ENCODE results near the gene PRND. TPM values are rescaled to one million over a fixed set of nuclear protein-coding genes. Genes with fewer than 3 reads are reported as not detected.
"Not testable (repeated sequence)": the region's sequence is repeated elsewhere in the genome, so short reads cannot be mapped to it uniquely, and the experiment has no call there.

Gene PRND
- polyA plus RNA-seq, 2 donors: not detected

DNA sequence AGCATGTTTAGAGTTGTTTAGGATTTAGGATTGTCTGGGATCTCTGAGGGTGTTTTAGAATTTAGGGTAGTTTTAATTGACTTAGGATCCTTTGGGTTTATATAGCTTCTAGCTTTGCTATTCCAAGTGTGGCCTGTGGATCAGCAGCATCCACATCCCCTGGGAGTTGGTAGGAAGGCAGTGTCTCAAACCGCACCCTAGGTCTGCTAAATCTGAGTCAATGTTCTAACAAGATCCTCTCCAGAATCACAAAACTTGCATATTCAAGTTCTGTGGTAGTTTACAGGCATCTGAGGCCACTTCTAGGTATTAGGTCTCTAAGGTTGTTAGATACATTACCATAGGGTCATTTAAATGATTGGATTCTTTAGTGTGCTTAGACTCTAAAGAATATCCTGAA is 48.3 kb downstream of the PRND start:
- no peak overlapping the region for H3K27ac ChIP-seq (ENCODE audit: low read depth in 2 of 2, low read length in 1 of 2)
- no peaks in the 10 kb centered on the region for H3K4me1 ChIP-seq (ENCODE audit: control insufficient read depth in 2 of 2, insufficient read depth in 2 of 2, low read length in 1 of 2)
- H3K9me3 ChIP-seq (ENCODE audit: control insufficient read depth in 2 of 2, insufficient read depth in 1 of 2, low read depth in 1 of 2, low read length in 1 of 2): peaks cover 0 to 7% of the 10 kb centered on the region in 2 donors
- H3K36me3 ChIP-seq (ENCODE audit: control insufficient read depth in 2 of 2, insufficient read depth in 2 of 2, low read length in 1 of 2): no peaks in the 10 kb centered on the region
- WGBS, 2 donors: 83 to 100% methylated on average over 1 of the region's 1 CpG
- no peak overlapping the region for H3K4me3 ChIP-seq (ENCODE audit: low read depth in 1 of 2, low read length in 2 of 2)
- no peaks in the 10 kb centered on the region for H3K27me3 ChIP-seq (ENCODE audit: control insufficient read depth in 1 of 2, insufficient read depth in 2 of 2, low read length in 2 of 2)

- Histone ChIP-seq H3K4me1 (ENCODE audit: control insufficient read depth in 2 of 2, insufficient read depth in 2 of 2, low read length in 1 of 2) (no peaks in the 10 kb centered on the region), H3K36me3 (ENCODE audit: control insufficient read depth in 2 of 2, insufficient read depth in 2 of 2, low read length in 1 of 2) (no peaks in the 10 kb centered on the region), H3K4me3 (ENCODE audit: low read depth in 1 of 2, low read length in 2 of 2) (no peak overlapping the region), H3K9me3 (ENCODE audit: control insufficient read depth in 2 of 2, insufficient read depth in 1 of 2, low read depth in 1 of 2, low read length in 1 of 2) (peaks cover 0 to 7% of the 10 kb centered on the region in 2 donors), H3K27ac (ENCODE audit: low read depth in 2 of 2, low read length in 1 of 2) (no peak overlapping the region), H3K27me3 (ENCODE audit: control insufficient read depth in 1 of 2, insufficient read depth in 2 of 2, low read length in 2 of 2) (no peaks in the 10 kb centered on the region)
- WGBS, 2 donors: 72 to 86% methylated on average over 5 of the region's 5 CpGs
Measured at GRCh38 chr20:4771004-4771403, 49.3 kb downstream of the PRND start.

DNA sequence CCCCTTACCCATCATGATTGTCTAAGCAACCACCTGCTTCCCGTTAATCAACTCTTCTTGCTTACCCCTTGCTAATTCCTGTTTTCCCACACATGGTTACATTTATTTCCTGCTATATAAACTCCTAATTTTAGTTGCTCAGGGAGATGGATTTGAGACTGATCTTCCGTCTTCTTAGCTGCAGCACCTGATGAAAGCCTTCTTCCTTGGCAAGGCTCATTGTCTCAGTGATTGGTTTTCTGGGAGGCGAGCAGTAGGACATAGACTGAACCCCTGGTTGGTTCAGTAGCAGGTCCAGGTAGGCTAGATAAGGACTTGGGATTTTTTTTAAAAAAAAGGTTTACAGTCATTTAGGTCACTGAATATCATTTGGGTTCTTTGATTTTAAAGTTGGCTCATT is 50.4 kb downstream of the PRND start:
- H3K36me3 ChIP-seq (ENCODE audit: control insufficient read depth in 2 of 2, insufficient read depth in 2 of 2, low read length in 1 of 2): no peaks in the 10 kb centered on the region
- no peaks in the 10 kb centered on the region for H3K27me3 ChIP-seq (ENCODE audit: control insufficient read depth in 1 of 2, insufficient read depth in 2 of 2, low read length in 2 of 2)
- no peak overlapping the region for H3K4me3 ChIP-seq (ENCODE audit: low read depth in 1 of 2, low read length in 2 of 2)
- no peak overlapping the region for H3K27ac ChIP-seq (ENCODE audit: low read depth in 2 of 2, low read length in 1 of 2)
- H3K9me3 ChIP-seq (ENCODE audit: control insufficient read depth in 2 of 2, insufficient read depth in 1 of 2, low read depth in 1 of 2, low read length in 1 of 2): peaks cover 0 to 7% of the 10 kb centered on the region in 2 donors
- H3K4me1 ChIP-seq (ENCODE audit: control insufficient read depth in 2 of 2, insufficient read depth in 2 of 2, low read length in 1 of 2): no peaks in the 10 kb centered on the region
- 92% methylated on average over 3 of the region's 3 CpGs for WGBS, 2 donors

DNA sequence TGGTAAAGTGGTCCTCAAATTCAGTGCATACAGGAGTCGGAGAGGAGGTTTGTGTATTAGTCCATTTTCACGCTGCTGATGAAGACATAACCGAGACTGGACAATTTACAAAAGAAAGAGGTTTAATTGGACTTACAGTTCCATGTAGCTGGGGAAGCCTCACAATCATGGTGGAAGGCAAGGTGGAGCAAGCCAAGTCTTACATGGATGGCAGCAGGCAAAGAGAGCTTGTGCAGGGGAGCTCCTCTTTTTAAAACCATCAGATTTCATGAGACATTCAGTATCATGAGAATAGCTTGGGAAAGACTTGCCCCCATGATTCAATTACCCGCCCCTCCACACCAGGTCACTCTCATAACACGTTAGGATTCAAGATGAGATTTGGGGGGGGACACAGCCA is 51.3 kb downstream of the PRND start:
- H3K27ac ChIP-seq (ENCODE audit: low read depth in 2 of 2, low read length in 1 of 2); H3K27me3 ChIP-seq (ENCODE audit: control insufficient read depth in 1 of 2, insufficient read depth in 2 of 2, low read length in 2 of 2); H3K36me3 ChIP-seq (ENCODE audit: control insufficient read depth in 2 of 2, insufficient read depth in 2 of 2, low read length in 1 of 2); H3K4me1 ChIP-seq (ENCODE audit: control insufficient read depth in 2 of 2, insufficient read depth in 2 of 2, low read length in 1 of 2); H3K4me3 ChIP-seq (ENCODE audit: low read depth in 1 of 2, low read length in 2 of 2); H3K9me3 ChIP-seq (ENCODE audit: control insufficient read depth in 2 of 2, insufficient read depth in 1 of 2, low read depth in 1 of 2, low read length in 1 of 2): not testable (repeated sequence)
- WGBS, 2 donors: 78 to 91% methylated on average over 5 of the region's 5 CpGs

DNA sequence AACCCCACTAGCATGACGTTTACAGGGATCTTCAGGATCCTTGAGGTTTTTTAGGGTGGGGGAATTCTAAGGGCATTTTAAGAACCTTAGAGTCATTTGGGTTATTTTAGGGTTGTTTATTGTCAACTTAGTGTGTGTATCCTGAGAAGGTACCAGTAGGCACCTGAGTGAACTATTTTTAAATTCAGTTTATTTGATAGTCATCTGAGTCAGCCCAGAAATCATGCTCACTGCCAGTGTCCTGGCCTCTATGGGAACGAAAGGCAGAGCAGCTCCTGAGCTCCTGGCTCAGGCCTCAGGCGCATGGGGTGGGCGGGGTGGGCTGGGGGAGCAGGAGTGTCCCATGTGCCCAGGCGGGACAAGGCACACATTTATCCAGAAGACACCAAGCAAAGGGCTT is 52.0 kb downstream of the PRND start:
- Histone ChIP-seq H3K4me3 (ENCODE audit: low read depth in 1 of 2, low read length in 2 of 2) (no peak overlapping the region), H3K9me3 (ENCODE audit: control insufficient read depth in 2 of 2, insufficient read depth in 1 of 2, low read depth in 1 of 2, low read length in 1 of 2) (peaks cover 0 to 7% of the 10 kb centered on the region in 2 donors), H3K27ac (ENCODE audit: low read depth in 2 of 2, low read length in 1 of 2) (no peak overlapping the region), H3K4me1 (ENCODE audit: control insufficient read depth in 2 of 2, insufficient read depth in 2 of 2, low read length in 1 of 2) (no peaks in the 10 kb centered on the region), H3K36me3 (ENCODE audit: control insufficient read depth in 2 of 2, insufficient read depth in 2 of 2, low read length in 1 of 2) (no peaks in the 10 kb centered on the region), H3K27me3 (ENCODE audit: control insufficient read depth in 1 of 2, insufficient read depth in 2 of 2, low read length in 2 of 2) (no peaks in the 10 kb centered on the region)
- WGBS, 2 donors: 82 to 85% methylated on average over 5 of the region's 5 CpGs

GRCh38 chr20:4774207-4774606 is 52.5 kb downstream of the PRND start:
- Histone ChIP-seq H3K27me3 (ENCODE audit: control insufficient read depth in 1 of 2, insufficient read depth in 2 of 2, low read length in 2 of 2) (no peaks in the 10 kb centered on the region), H3K27ac (ENCODE audit: low read depth in 2 of 2, low read length in 1 of 2) (no peak overlapping the region), H3K4me1 (ENCODE audit: control insufficient read depth in 2 of 2, insufficient read depth in 2 of 2, low read length in 1 of 2) (no peaks in the 10 kb centered on the region), H3K9me3 (ENCODE audit: control insufficient read depth in 2 of 2, insufficient read depth in 1 of 2, low read depth in 1 of 2, low read length in 1 of 2) (peaks cover 0 to 7% of the 10 kb centered on the region in 2 donors), H3K4me3 (ENCODE audit: low read depth in 1 of 2, low read length in 2 of 2) (no peak overlapping the region), H3K36me3 (ENCODE audit: control insufficient read depth in 2 of 2, insufficient read depth in 2 of 2, low read length in 1 of 2) (no peaks in the 10 kb centered on the region)
- WGBS, 2 donors: 86 to 91% methylated on average over 4 of the region's 4 CpGs

DNA sequence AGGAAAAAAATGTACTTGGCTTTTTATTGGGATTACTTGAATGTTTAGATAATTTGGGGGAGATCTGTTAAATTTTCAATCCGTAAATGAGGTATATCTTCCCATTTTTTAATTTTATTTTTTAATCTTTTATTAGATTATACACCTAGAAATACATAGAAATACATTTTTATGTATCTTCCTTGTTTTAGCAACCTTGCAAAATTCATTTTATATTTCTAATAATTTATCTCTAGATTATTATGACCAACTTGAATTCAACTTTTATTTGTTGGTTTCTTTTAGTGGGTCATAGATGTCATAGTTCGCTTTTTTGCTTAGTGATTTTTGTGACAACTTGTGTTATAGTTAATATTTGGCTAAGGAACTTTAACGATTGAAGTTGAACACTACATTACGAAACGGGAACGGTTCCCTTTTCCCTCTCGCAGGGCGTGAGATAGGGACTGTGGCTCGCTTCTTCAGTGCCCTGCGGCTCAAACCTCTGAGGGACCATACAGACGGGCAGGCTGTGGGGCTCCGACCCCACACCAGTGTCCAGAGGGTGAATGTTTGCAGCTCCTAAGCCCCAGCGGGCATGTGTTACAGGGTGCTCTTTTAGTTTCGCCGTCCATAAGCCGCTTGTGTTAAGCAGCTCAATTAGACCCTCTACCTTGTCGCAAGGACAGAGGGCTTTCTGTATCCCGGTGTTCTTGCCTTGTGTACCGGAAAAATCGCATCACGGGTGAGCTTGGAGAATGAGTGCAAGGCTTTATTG is 53.8 kb downstream of the PRND start:
- Histone ChIP-seq H3K36me3 (ENCODE audit: control insufficient read depth in 2 of 2, insufficient read depth in 2 of 2, low read length in 1 of 2) (no peaks in the 10 kb centered on the region), H3K4me1 (ENCODE audit: control insufficient read depth in 2 of 2, insufficient read depth in 2 of 2, low read length in 1 of 2) (no peaks in the 10 kb centered on the region), H3K4me3 (ENCODE audit: low read depth in 1 of 2, low read length in 2 of 2) (no peak overlapping the region), H3K27ac (ENCODE audit: low read depth in 2 of 2, low read length in 1 of 2) (no peak overlapping the region), H3K27me3 (ENCODE audit: control insufficient read depth in 1 of 2, insufficient read depth in 2 of 2, low read length in 2 of 2) (no peaks in the 10 kb centered on the region), H3K9me3 (ENCODE audit: control insufficient read depth in 2 of 2, insufficient read depth in 1 of 2, low read depth in 1 of 2, low read length in 1 of 2) (peaks cover 0 to 7% of the 10 kb centered on the region in 2 donors)
- WGBS, 2 donors: 85 to 91% methylated on average over 21 of the region's 21 CpGs

- Histone ChIP-seq H3K4me1 (ENCODE audit: control insufficient read depth in 2 of 2, insufficient read depth in 2 of 2, low read length in 1 of 2) (no peaks in the 10 kb centered on the region), H3K27me3 (ENCODE audit: control insufficient read depth in 1 of 2, insufficient read depth in 2 of 2, low read length in 2 of 2) (no peaks in the 10 kb centered on the region), H3K27ac (ENCODE audit: low read depth in 2 of 2, low read length in 1 of 2) (no peak overlapping the region), H3K9me3 (ENCODE audit: control insufficient read depth in 2 of 2, insufficient read depth in 1 of 2, low read depth in 1 of 2, low read length in 1 of 2) (peaks cover 0 to 7% of the 10 kb centered on the region in 2 donors), H3K4me3 (ENCODE audit: low read depth in 1 of 2, low read length in 2 of 2) (no peak overlapping the region), H3K36me3 (ENCODE audit: control insufficient read depth in 2 of 2, insufficient read depth in 2 of 2, low read length in 1 of 2) (no peaks in the 10 kb centered on the region)
- 69 to 76% methylated on average over 13 to 14 of the region's 14 CpGs for WGBS, 2 donors
Measured at GRCh38 chr20:4776079-4776630, 54.4 kb downstream of the PRND start.

Measured in esophagus (tissue), 2 donors.